Transverse colon (tissue), 3 donors: ENCODE measurements around the gene ACVR1.

Experiments used
- CTCF ChIP-seq, 5 experiments: fragments of 200-600 bp in 3 of 5; fragments of 450-650 bp in 2 of 5; sonication (generic) in 3 of 5; IDR thresholded peaks; 1 replicate in 2 of 5; 2 replicates in 3 of 5; pipeline ENCODE4 v1.5.1; 2016 to 2017; ENCODE audit warnings: antibody characterized with exemption in 5 of 5, inconsistent platforms in 3 of 5, mild to moderate bottlenecking in 2 of 5, moderate library complexity in 1 of 5
- EP300 ChIP-seq: sonication (generic); formaldehyde crosslinking; IDR thresholded peaks from one replicate; pipeline ENCODE4 v1.6.1; 2017; ENCODE audit warnings: antibody characterized with exemption, low read depth
- POLR2A ChIP-seq: fragments of 450-650 bp; IDR thresholded peaks from one replicate; pipeline ENCODE4 v1.6.1; 2016; ENCODE audit warnings: antibody characterized with exemption, mild to moderate bottlenecking, moderate library complexity

GRCh38 chr2:157785866-157786662, 90.1 kb downstream of the ACVR1 start:
- TF ChIP-seq POLR2A (no peak), CTCF (IDR thresholded peaks at IDR 0.05) (no peak), EP300 (no peak)
